ENCODE measurements around the gene CHD8. TPM values are rescaled to one million over a fixed set of nuclear protein-coding genes. Genes with fewer than 3 reads are reported as not detected.

The CHD8 gene
- total and polyA plus RNA-seq, 2 of the 13 experiments (the other 11 are each of a cell fraction or from before 2014, with no cell fraction given) = 35.1 to 79.6 TPM

DNA sequence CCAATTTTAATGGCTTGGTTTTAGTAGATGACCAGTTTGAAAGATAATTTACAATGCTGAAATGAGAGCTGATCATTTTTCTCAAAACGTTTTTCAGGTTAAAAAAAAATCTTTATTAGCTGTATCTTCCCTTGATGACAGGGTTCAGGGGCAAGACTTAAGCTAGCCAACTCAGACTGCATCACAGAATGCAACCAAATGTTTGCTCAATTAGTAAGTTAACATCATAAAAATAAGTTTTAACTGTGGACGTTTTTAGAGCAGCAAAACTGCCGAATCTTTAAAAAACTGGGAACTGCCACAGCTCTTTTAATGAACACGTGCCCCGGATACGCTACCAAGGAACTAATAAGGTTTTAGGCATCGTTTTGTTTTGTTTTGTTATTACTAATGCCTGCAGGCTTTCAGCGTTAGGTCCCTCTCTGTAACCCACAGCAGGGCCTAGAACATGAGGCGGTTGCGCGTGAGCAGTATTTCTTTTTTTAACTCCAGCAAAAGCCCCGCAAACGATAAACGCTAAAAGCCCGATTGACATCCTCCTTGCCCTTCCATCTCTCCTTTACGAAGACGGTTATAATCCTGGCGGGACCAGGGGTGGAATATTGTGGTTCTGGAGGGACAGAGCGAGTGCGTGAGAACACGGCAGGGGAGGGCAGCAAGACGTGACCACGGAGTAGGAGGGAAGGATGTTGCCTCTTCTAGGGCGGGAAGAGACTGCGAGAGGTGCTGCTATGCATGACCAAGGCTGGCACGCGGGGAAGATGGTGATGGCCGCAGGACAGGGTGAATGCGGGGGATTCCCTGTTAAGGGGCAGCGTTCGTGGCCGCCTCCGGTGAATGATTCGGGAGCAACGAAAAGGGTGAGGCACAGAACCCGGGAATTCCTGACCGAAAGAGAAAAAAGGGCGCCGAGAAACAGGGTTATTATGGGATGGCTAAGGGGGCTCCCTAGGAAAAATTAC, 72.8 kb downstream of the CHD8 start (continued):
- TF ChIP-seq, protein P1, sequence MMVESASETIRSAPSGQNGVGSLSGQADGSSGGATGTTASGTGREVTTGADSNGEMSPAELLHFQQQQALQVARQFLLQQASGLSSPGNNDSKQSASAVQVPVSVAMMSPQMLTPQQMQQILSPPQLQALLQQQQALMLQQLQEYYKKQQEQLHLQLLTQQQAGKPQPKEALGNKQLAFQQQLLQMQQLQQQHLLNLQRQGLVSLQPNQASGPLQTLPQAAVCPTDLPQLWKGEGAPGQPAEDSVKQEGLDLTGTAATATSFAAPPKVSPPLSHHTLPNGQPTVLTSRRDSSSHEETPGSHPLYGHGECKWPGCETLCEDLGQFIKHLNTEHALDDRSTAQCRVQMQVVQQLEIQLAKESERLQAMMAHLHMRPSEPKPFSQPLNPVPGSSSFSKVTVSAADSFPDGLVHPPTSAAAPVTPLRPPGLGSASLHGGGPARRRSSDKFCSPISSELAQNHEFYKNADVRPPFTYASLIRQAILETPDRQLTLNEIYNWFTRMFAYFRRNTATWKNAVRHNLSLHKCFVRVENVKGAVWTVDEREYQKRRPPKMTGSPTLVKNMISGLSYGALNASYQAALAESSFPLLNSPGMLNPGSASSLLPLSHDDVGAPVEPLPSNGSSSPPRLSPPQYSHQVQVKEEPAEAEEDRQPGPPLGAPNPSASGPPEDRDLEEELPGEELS (CRISPR knock-in tag; IDR thresholded peaks at IDR 0.05) = no peak
- TF ChIP-seq ZNF816 (CRISPR knock-in tag; IDR thresholded peaks at IDR 0.05; ENCODE audit: borderline replicate concordance) (no peak), KDM1A (CRISPR knock-in tag; IDR thresholded peaks at IDR 0.05) (no peak), ZNF839 (CRISPR knock-in tag; IDR thresholded peaks at IDR 0.05; ENCODE audit: borderline replicate concordance) (no peak), U2AF2 (IDR thresholded peaks at IDR 0.05; ENCODE audit: low read depth, low read length) (no peak), ZNF749 (CRISPR knock-in tag; IDR thresholded peaks at IDR 0.05; ENCODE audit: borderline replicate concordance) (no peak), AHR (CRISPR knock-in tag; IDR thresholded peaks at IDR 0.05) (peak; percentile 72; the same call in 1 of the 2 replicates), TMF1 (CRISPR knock-in tag; IDR thresholded peaks at IDR 0.05; ENCODE audit: low read depth) (no peak), ZNF354B (CRISPR knock-in tag; IDR thresholded peaks at IDR 0.05) (no peak; the same call in 1 of the 2 replicates), ZKSCAN5 (CRISPR knock-in tag; IDR thresholded peaks at IDR 0.05) (0 out of 2 replicates have a peak, but pooled peaks have one; percentile 6), EED (CRISPR knock-in tag; IDR thresholded peaks at IDR 0.05) (0 out of 2 replicates have a peak, but pooled peaks have one; percentile 43), ZNF501 (CRISPR knock-in tag; IDR thresholded peaks at IDR 0.05) (no peak), ZNF768 (CRISPR knock-in tag; IDR thresholded peaks at IDR 0.05) (peak; percentile 53), RXRB (CRISPR knock-in tag; IDR thresholded peaks at IDR 0.05; ENCODE audit: borderline replicate concordance) (no peak), RARG (CRISPR knock-in tag; IDR thresholded peaks at IDR 0.05; ENCODE audit: low read depth) (no peak), KLF15 (CRISPR knock-in tag; IDR thresholded peaks at IDR 0.05; ENCODE audit: borderline replicate concordance) (0 out of 2 replicates have a peak, but pooled peaks have one; percentile 1), BCLAF1 (IDR thresholded peaks at IDR 0.05) (no peak), IKZF1 (IDR thresholded peaks at IDR 0.05) (no peak), ZNF850 (CRISPR knock-in tag; conservative IDR thresholded peaks at IDR 0.05) (no peak), NFRKB (IDR thresholded peaks at IDR 0.05) (no peak), GPBP1L1 (CRISPR knock-in tag; IDR thresholded peaks at IDR 0.05) (no peak), ZNF841 (CRISPR knock-in tag; IDR thresholded peaks at IDR 0.05; ENCODE audit: borderline replicate concordance) (no peak)
- TF ChIP-seq, protein P2, sequence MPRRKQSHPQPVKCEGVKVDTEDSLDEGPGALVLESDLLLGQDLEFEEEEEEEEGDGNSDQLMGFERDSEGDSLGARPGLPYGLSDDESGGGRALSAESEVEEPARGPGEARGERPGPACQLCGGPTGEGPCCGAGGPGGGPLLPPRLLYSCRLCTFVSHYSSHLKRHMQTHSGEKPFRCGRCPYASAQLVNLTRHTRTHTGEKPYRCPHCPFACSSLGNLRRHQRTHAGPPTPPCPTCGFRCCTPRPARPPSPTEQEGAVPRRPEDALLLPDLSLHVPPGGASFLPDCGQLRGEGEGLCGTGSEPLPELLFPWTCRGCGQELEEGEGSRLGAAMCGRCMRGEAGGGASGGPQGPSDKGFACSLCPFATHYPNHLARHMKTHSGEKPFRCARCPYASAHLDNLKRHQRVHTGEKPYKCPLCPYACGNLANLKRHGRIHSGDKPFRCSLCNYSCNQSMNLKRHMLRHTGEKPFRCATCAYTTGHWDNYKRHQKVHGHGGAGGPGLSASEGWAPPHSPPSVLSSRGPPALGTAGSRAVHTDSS (CRISPR knock-in tag; conservative IDR thresholded peaks at IDR 0.05) = no peak
